GM12873 (cell line): ENCODE data around the gene DGKI.

Experiments
- CTCF ChIP-seq: IDR thresholded peaks from 2 replicates; pipeline ENCODE4 v1.5.1; 2012; ENCODE audit warnings: low read depth, mild to moderate bottlenecking, moderate library complexity, low read length, control low read depth; ENCODE audit not compliant: insufficient read depth; ENCODE audit errors: missing control alignments

Gene DGKI

GRCh38 chr7:137577184-137577583 lies 269.6 kb downstream of the DGKI start:
- no peak for TF ChIP-seq CTCF

DNA sequence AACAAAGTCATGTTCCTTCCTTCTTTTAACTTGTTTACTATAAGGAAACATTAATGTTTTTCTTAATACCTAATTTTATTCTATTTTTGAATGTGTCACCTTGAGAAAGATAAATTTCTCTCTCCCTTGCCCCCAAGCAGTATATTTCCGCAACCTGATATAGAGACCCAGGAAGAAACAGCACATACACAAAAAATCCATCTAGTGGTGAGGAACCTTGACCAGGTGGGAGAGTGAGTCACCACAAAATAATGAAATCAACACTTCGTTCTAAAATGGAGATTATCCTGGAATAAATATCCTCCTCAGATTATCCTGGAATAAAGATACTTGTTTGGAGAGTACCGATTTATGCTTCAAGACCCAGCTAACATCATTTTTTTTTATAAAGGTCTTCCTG lies 270.3 kb downstream of the DGKI start:
- TF ChIP-seq CTCF, result no peak

DNA sequence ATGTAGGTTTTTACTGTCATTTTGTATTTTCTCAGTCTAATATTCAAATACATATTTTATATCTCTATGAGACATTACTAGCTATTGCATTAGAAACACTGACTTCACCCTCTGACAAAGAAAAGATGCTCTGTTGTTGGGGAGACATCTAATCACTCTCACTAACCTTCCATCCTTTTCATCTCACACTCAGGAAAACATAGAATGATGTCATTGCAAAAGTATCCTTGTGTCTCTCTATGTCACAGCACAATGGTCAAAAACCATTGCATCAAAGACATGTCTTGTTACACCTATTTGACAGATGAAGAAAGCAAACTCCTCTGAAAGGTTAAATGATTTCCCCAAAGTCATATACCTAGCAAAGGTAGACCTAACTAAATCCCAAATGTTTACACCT lies 272.0 kb downstream of the DGKI start:
- no peak for TF ChIP-seq CTCF

DNA sequence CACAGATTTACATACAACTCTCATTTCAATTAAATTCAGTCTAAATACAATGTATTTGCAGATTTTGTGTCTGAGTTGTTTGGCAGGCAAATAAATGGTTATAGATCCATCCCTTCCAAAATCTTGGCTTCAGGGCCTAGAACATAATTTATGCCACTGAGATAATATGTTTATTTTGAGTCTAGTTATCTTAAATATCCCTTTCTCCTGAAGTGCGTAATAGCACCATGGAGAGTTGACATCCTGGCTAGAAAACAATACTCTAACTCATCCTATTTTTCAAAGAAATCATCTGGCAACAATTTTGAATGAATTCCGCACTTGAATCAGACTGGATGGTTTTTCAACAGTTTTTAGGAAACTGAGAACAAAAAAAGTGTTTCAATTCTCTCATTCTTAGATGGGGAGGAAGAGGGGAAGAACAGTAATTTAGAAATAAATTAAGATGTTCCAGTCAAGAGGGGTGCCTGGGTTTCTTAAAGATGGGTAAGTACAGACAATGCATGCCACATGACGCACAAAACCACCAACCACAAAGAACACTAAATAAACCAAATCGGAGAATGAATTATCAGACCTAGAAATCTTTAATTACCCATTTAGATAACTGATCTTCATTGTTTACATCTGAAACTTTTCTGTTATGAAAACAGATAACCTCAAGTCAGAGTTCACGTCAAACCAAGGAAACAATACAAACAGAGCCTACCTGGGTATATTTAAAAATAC lies 274.6 kb downstream of the DGKI start:
- no peak for TF ChIP-seq CTCF

GRCh38 chr7:137564677-137565076 lies 282.1 kb downstream of the DGKI start:
- no peak for TF ChIP-seq CTCF

DNA sequence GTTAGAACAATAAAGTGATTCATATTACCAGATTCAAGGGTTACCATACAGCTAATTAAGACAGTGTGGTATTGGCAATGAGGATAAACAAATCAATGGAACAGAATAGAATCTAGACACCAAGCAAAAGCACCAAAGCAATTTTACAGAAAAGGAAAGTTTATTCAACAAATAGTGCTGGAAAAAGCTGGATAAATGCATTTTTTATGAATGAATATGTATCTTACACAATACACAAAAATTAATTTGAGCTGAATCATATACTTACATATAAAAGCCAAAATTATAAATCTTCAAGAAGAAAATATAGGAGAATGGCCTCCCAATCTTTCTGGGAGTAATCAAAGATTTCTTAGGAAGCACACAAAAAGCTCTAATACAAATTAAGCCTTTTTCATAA lies 282.8 kb downstream of the DGKI start:
- no peak for TF ChIP-seq CTCF

GRCh38 chr7:137547485-137547884 lies 299.3 kb downstream of the DGKI start:
- no peak for TF ChIP-seq CTCF
